ENCODE measurements around the gene ALG3.

DNA sequence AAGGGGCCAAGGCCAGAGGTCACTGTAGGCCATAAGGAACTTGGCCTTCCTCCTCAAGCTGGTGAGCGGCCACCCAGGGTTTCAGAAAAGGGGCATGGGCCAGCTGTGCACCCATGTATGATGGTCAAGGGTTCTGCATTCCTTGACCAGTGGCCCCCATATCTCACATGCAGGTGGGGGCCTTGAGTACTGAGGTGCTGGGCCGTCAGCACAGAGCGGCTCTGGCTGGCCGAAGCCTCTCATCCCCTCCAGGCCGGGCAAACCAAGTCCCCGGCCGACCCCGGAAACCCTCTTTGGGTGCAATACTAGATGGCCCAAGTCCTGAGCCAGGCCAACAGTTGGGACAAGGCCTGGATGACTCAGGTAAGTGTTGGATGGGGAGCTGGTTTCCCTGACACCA is 9.5 kb downstream of the ALG3 start:
- TF ChIP-seq, protein P1, sequence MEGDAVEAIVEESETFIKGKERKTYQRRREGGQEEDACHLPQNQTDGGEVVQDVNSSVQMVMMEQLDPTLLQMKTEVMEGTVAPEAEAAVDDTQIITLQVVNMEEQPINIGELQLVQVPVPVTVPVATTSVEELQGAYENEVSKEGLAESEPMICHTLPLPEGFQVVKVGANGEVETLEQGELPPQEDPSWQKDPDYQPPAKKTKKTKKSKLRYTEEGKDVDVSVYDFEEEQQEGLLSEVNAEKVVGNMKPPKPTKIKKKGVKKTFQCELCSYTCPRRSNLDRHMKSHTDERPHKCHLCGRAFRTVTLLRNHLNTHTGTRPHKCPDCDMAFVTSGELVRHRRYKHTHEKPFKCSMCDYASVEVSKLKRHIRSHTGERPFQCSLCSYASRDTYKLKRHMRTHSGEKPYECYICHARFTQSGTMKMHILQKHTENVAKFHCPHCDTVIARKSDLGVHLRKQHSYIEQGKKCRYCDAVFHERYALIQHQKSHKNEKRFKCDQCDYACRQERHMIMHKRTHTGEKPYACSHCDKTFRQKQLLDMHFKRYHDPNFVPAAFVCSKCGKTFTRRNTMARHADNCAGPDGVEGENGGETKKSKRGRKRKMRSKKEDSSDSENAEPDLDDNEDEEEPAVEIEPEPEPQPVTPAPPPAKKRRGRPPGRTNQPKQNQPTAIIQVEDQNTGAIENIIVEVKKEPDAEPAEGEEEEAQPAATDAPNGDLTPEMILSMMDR (IDR thresholded peaks at IDR 0.05), result no peak
- TF ChIP-seq, protein P2, sequence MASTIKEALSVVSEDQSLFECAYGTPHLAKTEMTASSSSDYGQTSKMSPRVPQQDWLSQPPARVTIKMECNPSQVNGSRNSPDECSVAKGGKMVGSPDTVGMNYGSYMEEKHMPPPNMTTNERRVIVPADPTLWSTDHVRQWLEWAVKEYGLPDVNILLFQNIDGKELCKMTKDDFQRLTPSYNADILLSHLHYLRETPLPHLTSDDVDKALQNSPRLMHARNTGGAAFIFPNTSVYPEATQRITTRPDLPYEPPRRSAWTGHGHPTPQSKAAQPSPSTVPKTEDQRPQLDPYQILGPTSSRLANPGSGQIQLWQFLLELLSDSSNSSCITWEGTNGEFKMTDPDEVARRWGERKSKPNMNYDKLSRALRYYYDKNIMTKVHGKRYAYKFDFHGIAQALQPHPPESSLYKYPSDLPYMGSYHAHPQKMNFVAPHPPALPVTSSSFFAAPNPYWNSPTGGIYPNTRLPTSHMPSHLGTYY (CRISPR knock-in tag; IDR thresholded peaks at IDR 0.05), result no peak
- TF ChIP-seq JUN (CRISPR knock-in tag; IDR thresholded peaks at IDR 0.05), result no peak
- no peak for TF ChIP-seq IRF2 (CRISPR knock-in tag; IDR thresholded peaks at IDR 0.05; ENCODE audit: borderline replicate concordance, low read depth)
- TF ChIP-seq, protein P3, sequence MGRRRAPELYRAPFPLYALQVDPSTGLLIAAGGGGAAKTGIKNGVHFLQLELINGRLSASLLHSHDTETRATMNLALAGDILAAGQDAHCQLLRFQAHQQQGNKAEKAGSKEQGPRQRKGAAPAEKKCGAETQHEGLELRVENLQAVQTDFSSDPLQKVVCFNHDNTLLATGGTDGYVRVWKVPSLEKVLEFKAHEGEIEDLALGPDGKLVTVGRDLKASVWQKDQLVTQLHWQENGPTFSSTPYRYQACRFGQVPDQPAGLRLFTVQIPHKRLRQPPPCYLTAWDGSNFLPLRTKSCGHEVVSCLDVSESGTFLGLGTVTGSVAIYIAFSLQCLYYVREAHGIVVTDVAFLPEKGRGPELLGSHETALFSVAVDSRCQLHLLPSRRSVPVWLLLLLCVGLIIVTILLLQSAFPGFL (CRISPR knock-in tag; IDR thresholded peaks at IDR 0.05; ENCODE audit: borderline replicate concordance), result no peak
- no peak for TF ChIP-seq ESRRA (CRISPR knock-in tag; IDR thresholded peaks at IDR 0.05; ENCODE audit: borderline replicate concordance)
- no peak for TF ChIP-seq FOXJ3 (CRISPR knock-in tag; IDR thresholded peaks at IDR 0.05; ENCODE audit: borderline replicate concordance)
- TF ChIP-seq, protein P4, sequence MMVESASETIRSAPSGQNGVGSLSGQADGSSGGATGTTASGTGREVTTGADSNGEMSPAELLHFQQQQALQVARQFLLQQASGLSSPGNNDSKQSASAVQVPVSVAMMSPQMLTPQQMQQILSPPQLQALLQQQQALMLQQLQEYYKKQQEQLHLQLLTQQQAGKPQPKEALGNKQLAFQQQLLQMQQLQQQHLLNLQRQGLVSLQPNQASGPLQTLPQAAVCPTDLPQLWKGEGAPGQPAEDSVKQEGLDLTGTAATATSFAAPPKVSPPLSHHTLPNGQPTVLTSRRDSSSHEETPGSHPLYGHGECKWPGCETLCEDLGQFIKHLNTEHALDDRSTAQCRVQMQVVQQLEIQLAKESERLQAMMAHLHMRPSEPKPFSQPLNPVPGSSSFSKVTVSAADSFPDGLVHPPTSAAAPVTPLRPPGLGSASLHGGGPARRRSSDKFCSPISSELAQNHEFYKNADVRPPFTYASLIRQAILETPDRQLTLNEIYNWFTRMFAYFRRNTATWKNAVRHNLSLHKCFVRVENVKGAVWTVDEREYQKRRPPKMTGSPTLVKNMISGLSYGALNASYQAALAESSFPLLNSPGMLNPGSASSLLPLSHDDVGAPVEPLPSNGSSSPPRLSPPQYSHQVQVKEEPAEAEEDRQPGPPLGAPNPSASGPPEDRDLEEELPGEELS (CRISPR knock-in tag; IDR thresholded peaks at IDR 0.05), result no peak
- no peak for TF ChIP-seq MXD4 (CRISPR knock-in tag; IDR thresholded peaks at IDR 0.05; ENCODE audit: borderline replicate concordance)

Measured in WTC11 (cell line).